Hippocampal formation (tissue), 2 donors: ENCODE results near the gene ADARB1.

Experiments used
- DNase-seq, 2 donors: peaks; one replicate each; lab custom pipeline; 2025; lab: John Stamatoyannopoulos, UW

The ADARB1 gene

GRCh38 chr21:45253633-45254459 is 179.5 kb downstream of the ADARB1 start:
- no peak for DNase-seq

- no peak for DNase-seq
Observed at GRCh38 chr21:45254460-45254930, 180.1 kb downstream of the ADARB1 start.

- no peak for DNase-seq
Observed at GRCh38 chr21:45255381-45256020, 181.1 kb downstream of the ADARB1 start.

- no peak for DNase-seq
Observed at GRCh38 chr21:45256021-45256911, 181.9 kb downstream of the ADARB1 start.

GRCh38 chr21:45256912-45257672 is 182.7 kb downstream of the ADARB1 start:
- no peak for DNase-seq

- DNase-seq = no peak
Observed at GRCh38 chr21:45257673-45258341, 183.4 kb downstream of the ADARB1 start.

- DNase-seq = no peak
Observed at GRCh38 chr21:45258466-45258865, 184.1 kb downstream of the ADARB1 start.

GRCh38 chr21:45259206-45259840 is 184.9 kb downstream of the ADARB1 start:
- DNase-seq = no peak

GRCh38 chr21:45260191-45260825 is 185.9 kb downstream of the ADARB1 start:
- DNase-seq = no peak

GRCh38 chr21:45261093-45261492 is 186.7 kb downstream of the ADARB1 start:
- no peak for DNase-seq

- DNase-seq = no peak
Observed at GRCh38 chr21:45262041-45262581, 187.7 kb downstream of the ADARB1 start.

GRCh38 chr21:45262616-45263015 is 188.2 kb downstream of the ADARB1 start:
- DNase-seq = no peak

- DNase-seq = no peak
Observed at GRCh38 chr21:45263534-45263933, 189.2 kb downstream of the ADARB1 start.

GRCh38 chr21:45264146-45264911 is 189.9 kb downstream of the ADARB1 start:
- DNase-seq = no peak

GRCh38 chr21:45264912-45265515 is 190.6 kb downstream of the ADARB1 start:
- DNase-seq = no peak

- no peak for DNase-seq
Observed at GRCh38 chr21:45265721-45266517, 191.5 kb downstream of the ADARB1 start.

- no peak for DNase-seq
Observed at GRCh38 chr21:45266518-45267389, 192.4 kb downstream of the ADARB1 start.
